Measurements from ENCODE around the gene CDK6. TPM values are rescaled to one million over a fixed set of nuclear protein-coding genes. Genes with fewer than 3 reads are reported as not detected.

Gene CDK6
- total and polyA plus RNA-seq, 10 of the 15 experiments (the other 5 are each of a cell fraction or from before 2014, with no cell fraction given) = 8.0 to 118 (median 45.8) TPM

DNA sequence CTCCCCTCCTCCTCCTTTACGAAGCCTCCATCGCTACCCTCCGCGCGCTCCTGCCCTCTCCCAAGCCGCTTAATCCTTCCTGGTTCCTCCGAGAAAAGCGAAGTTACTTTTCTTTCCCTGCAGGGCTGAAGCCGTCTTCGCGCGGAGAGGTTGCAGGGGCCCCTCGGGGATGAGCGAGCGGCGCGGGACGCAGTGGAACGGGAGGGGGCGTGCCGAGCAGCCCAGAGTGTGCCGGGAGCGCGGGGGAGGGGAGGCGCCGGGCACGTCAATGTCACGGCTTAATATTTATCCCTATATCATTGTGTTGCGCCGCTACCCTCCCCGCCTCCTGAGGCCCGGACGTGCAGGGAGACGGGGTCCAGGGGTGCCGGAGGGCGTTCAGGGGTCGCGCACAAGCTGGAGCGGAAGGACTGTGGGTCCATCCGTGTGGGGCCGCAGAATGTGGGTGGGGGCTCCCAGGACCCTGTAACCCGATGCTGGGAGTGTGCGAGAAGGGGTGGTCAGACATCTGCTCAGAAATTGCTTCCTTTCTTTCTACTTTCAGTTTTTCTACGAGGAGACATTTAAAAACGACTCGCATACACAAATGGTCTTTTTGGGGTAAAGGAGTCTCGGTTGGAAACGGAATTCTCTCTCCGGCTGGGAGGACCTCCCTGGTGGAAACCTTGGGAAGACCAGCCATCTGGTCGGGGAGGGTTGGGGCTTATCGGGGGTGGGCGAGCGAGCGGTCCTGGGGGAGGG, 2.4 kb downstream of the CDK6 start (continued):
- TF ChIP-seq BHLHE40 (IDR thresholded peaks at IDR 0.05; ENCODE audit: borderline replicate concordance in 1 of 2, low read depth in 2 of 2, low read length in 1 of 2) = peak; percentile 81 to 90
- TF ChIP-seq TARDBP (IDR thresholded peaks at IDR 0.05; ENCODE audit: borderline replicate concordance) = 0 out of 2 replicates have a peak, but pooled peaks have one; percentile 33
- TF ChIP-seq CHD1 (IDR thresholded peaks at IDR 0.05; ENCODE audit: low read depth, low read length) = 0 out of 2 replicates have a peak, but pooled peaks have one; percentile 25
- TF ChIP-seq NFYA (IDR thresholded peaks at IDR 0.05; ENCODE audit: borderline replicate concordance, low read depth, low read length) = no peak
- TF ChIP-seq WRNIP1 (IDR thresholded peaks at IDR 0.05; ENCODE audit: borderline replicate concordance, low read depth, low read length) = no peak
- TF ChIP-seq FOXK2 (IDR thresholded peaks at IDR 0.05) = no peak
- no peak for TF ChIP-seq CEBPB (IDR thresholded peaks at IDR 0.05; ENCODE audit: borderline replicate concordance in 1 of 2, low read depth in 2 of 2, low read length in 2 of 2)
- no peak for TF ChIP-seq SP1 (IDR thresholded peaks at IDR 0.05; ENCODE audit: low read depth, low read length)
- peak; percentile 86 for TF ChIP-seq MXI1 (IDR thresholded peaks at IDR 0.05; ENCODE audit: low read depth, low read length)
- TF ChIP-seq MYB (IDR thresholded peaks at IDR 0.05; ENCODE audit: borderline replicate concordance, low read depth, low read length) = no peak
- no peak for TF ChIP-seq NR2C1 (IDR thresholded peaks at IDR 0.05)
- TF ChIP-seq MTA2 (IDR thresholded peaks at IDR 0.05; ENCODE audit: low read depth) = peak; percentile 35; the same call in 1 of the 2 replicates
- no peak for TF ChIP-seq ZNF384 (IDR thresholded peaks at IDR 0.05; ENCODE audit: borderline replicate concordance, low read depth, low read length)
- no peak for TF ChIP-seq NFYB (IDR thresholded peaks at IDR 0.05; ENCODE audit: insufficient read depth, low read depth, low read length)
- peak; percentile 22; the same call in 1 of the 2 replicates for TF ChIP-seq POLR2AphosphoS2 (IDR thresholded peaks at IDR 0.05; ENCODE audit: low read depth, low read length)
- TF ChIP-seq KAT2A (conservative IDR thresholded peaks at IDR 0.05; ENCODE audit: control insufficient read depth, low read depth, low read length) = no peak
- no peak for TF ChIP-seq TCF3 (IDR thresholded peaks at IDR 0.05; ENCODE audit: borderline replicate concordance, insufficient read depth, low read depth, low read length)
- TF ChIP-seq CBFB (IDR thresholded peaks at IDR 0.05; ENCODE audit: low read depth) = no peak
- TF ChIP-seq, protein P1, sequence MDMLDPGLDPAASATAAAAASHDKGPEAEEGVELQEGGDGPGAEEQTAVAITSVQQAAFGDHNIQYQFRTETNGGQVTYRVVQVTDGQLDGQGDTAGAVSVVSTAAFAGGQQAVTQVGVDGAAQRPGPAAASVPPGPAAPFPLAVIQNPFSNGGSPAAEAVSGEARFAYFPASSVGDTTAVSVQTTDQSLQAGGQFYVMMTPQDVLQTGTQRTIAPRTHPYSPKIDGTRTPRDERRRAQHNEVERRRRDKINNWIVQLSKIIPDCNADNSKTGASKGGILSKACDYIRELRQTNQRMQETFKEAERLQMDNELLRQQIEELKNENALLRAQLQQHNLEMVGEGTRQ (IDR thresholded peaks at IDR 0.05; ENCODE audit: borderline replicate concordance, low read depth, low read length) = no peak
- TF ChIP-seq YBX1 (IDR thresholded peaks at IDR 0.05) = no peak
- TF ChIP-seq TAF1 (IDR thresholded peaks at IDR 0.05; ENCODE audit: borderline replicate concordance, low read depth, low read length) = no peak; the same call in 1 of the 2 replicates
- TF ChIP-seq HDGF (IDR thresholded peaks at IDR 0.05) = peak; percentile 54
- peak; percentile 43 to 62; a peak in 3 of 4 replicates for TF ChIP-seq IKZF2 (IDR thresholded peaks at IDR 0.05)
- TF ChIP-seq MYC (IDR thresholded peaks at IDR 0.05; ENCODE audit: insufficient read depth, insufficient read length, insufficient replicate concordance, low read length, severe bottlenecking) = no peak
- no peak for TF ChIP-seq EP300 (IDR thresholded peaks at IDR 0.05; ENCODE audit: borderline replicate concordance in 1 of 2, control insufficient read depth in 1 of 2, low read depth in 2 of 2, low read length in 2 of 2)
- 0 out of 2 replicates have a peak, but pooled peaks have one; percentile 47 for TF ChIP-seq CREM (IDR thresholded peaks at IDR 0.05; ENCODE audit: low read depth)
- TF ChIP-seq, protein P2, sequence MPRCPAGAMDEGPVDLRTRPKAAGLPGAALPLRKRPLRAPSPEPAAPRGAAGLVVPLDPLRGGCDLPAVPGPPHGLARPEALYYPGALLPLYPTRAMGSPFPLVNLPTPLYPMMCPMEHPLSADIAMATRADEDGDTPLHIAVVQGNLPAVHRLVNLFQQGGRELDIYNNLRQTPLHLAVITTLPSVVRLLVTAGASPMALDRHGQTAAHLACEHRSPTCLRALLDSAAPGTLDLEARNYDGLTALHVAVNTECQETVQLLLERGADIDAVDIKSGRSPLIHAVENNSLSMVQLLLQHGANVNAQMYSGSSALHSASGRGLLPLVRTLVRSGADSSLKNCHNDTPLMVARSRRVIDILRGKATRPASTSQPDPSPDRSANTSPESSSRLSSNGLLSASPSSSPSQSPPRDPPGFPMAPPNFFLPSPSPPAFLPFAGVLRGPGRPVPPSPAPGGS (IDR thresholded peaks at IDR 0.05; ENCODE audit: borderline replicate concordance, insufficient read depth, low read depth, low read length, poor library complexity, severe bottlenecking) = peak; percentile 12
- no peak for TF ChIP-seq SIX5 (IDR thresholded peaks at IDR 0.05; ENCODE audit: low read depth, low read length, severe bottlenecking)
- TF ChIP-seq TCF7 (IDR thresholded peaks at IDR 0.05; ENCODE audit: borderline replicate concordance) = no peak

Measured in GM12878 (cell line).